ENCODE measurements around the gene COL3A1. TPM values are rescaled to one million over a fixed set of nuclear protein-coding genes. Genes with fewer than 3 reads are reported as not detected.

Gene COL3A1
- total and polyA plus RNA-seq, 2 donors (not counting 3 experiments of a cell fraction or from before 2014, with no cell fraction given), result 2.3 to 8.7 TPM

DNA sequence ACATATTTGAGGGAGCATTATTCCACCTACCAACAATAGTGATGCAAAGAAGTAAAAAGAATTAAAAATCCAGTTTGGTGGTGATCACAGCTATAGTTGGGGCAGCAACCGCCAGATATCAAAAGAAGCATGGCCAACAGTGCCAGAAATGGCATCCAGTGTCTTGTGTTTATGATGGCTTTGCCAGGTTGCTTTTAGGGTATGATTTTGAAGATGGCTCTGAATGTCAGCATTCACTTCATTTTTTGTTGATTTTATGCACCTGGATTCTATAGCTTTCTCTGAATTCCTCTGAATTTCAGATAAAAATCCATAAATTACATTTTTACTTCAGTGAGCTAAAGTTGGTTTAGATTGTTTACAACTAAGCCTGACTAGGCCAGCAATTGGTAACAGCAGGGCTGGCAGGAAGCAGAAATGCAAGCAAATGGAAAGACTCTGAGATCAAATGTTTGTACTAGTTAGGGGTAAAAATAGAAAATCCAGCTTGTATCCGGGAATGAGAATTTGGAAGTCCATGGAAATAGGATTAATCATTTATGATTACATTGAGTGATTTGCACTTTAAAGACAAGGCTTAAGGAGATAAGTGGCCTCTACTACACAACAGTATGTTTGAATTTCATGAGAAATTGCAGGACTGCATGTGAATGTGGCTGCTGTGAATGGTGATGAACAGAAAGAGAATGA, 40.4 kb downstream of the COL3A1 start:
- no peak for FAIRE-seq
- no TSS peak for BruUV-seq (replicated peaks)
- H3K4me1 ChIP-seq (ENCODE audit: control insufficient read depth, extremely low read depth, insufficient read depth, low read length), result peaks cover 6% of the 10 kb centered on the region
- H3K9ac ChIP-seq (replicated peaks; ENCODE audit: extremely low read depth, insufficient read depth, low read length), result no peak overlapping the region
- no peaks in the 10 kb centered on the region for H3K36me3 ChIP-seq (ENCODE audit: control insufficient read depth in 2 of 2, extremely low read depth in 1 of 2, insufficient read depth in 2 of 2, low read length in 2 of 2)
- no peaks in the 10 kb centered on the region for H3K79me2 ChIP-seq (ENCODE audit: control insufficient read depth, insufficient read depth, low read length)
- ChIA-PET CTCF (no interaction called here), POLR2A (no interaction called here)
- H3K4me3 ChIP-seq (replicated peaks in 1 of 3; ENCODE audit: insufficient read depth in 1 of 3, low read depth in 1 of 3, low read length in 3 of 3), result no peak overlapping the region
- H3K27ac ChIP-seq (ENCODE audit: insufficient read depth, low read depth, low read length), result no peak overlapping the region
- no peaks in the 10 kb centered on the region for H3K27me3 ChIP-seq (ENCODE audit: control insufficient read depth in 2 of 2, insufficient read depth in 2 of 2, low read length in 2 of 2)
- peak; percentile 65 for DNase-seq (ENCODE audit: low read depth, low spot score)
- no peaks in the 10 kb centered on the region for H3K9me1 ChIP-seq (replicated peaks; ENCODE audit: control insufficient read depth, extremely low read depth, insufficient read depth, low read length)
- H3K9me3 ChIP-seq (replicated peaks; ENCODE audit: control insufficient read depth, insufficient read depth, low read length), result no peaks in the 10 kb centered on the region
- intact Hi-C loops (cut with micrococcal nuclease), result loop anchor here (5.0 kb wide), 1 partner anchor 1043 kb away; no protein-coding TSS in a partner anchor
- no peak overlapping the region for H3K4me2 ChIP-seq (ENCODE audit: insufficient read depth, low read length)
- dilution Hi-C loops (cut with MboI; ENCODE audit: extremely low pct_ligation_motif_present, low sequenced_read_pairs), result no loop called here
- TF ChIP-seq POLR2A (IDR thresholded peaks at IDR 0.05; ENCODE audit: low read depth, low read length) (no peak), EZH2 (IDR thresholded peaks at IDR 0.05; ENCODE audit: borderline replicate concordance, low read depth, low read length, severe bottlenecking) (no peak), POLR2AphosphoS5 (IDR thresholded peaks at IDR 0.05; ENCODE audit: insufficient read depth, low read depth, low read length) (no peak), FOS (IDR thresholded peaks at IDR 0.05; ENCODE audit: borderline replicate concordance, insufficient read depth, low read length) (no peak)
- no peaks in the 10 kb centered on the region for H4K20me1 ChIP-seq (replicated peaks; ENCODE audit: control insufficient read depth, extremely low read depth, insufficient read depth, low read length)
- no peak overlapping the region for H2AFZ ChIP-seq (ENCODE audit: low read depth, low read length)

DNA sequence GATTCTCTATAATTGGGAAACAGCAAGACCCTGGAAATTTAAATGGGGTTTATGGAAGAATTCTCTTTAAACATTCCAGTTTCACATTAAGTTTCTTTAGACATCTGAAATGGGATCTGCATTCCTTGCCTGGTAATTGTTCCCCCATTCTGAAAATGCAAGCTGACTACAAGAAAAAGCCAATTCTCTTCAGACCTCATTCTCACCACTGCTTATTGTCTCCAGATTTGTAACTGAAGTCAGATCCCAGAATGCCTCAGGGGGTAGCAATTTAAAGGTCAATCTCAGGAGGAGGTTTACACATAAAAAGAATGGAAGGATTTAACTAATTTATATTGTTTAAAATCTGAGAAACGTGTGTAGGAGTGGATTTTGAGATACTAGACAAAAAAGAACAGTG, 41.2 kb downstream of the COL3A1 start:
- TF ChIP-seq, protein P1, sequence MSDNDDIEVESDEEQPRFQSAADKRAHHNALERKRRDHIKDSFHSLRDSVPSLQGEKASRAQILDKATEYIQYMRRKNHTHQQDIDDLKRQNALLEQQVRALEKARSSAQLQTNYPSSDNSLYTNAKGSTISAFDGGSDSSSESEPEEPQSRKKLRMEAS (IDR thresholded peaks at IDR 0.05; ENCODE audit: insufficient read depth, insufficient read length), result no peak
- TF ChIP-seq JUN (IDR thresholded peaks at IDR 0.05; ENCODE audit: borderline replicate concordance, insufficient read depth, insufficient read length, low read depth), result no peak
- TF ChIP-seq FOS (IDR thresholded peaks at IDR 0.05; ENCODE audit: borderline replicate concordance, insufficient read depth, low read length), result no peak
- no peak for TF ChIP-seq EZH2 (IDR thresholded peaks at IDR 0.05; ENCODE audit: borderline replicate concordance, low read depth, low read length, severe bottlenecking)
- TF ChIP-seq POLR2AphosphoS5 (IDR thresholded peaks at IDR 0.05; ENCODE audit: insufficient read depth, low read depth, low read length), result no peak
- TF ChIP-seq MYC (IDR thresholded peaks at IDR 0.05; ENCODE audit: low read depth, low read length), result no peak
- TF ChIP-seq GATA2 (IDR thresholded peaks at IDR 0.05; ENCODE audit: insufficient read depth, insufficient read length, low read depth, low read length), result no peak
- no peak for TF ChIP-seq POLR2A (IDR thresholded peaks at IDR 0.05; ENCODE audit: low read depth, low read length)
- TF ChIP-seq, protein P2, sequence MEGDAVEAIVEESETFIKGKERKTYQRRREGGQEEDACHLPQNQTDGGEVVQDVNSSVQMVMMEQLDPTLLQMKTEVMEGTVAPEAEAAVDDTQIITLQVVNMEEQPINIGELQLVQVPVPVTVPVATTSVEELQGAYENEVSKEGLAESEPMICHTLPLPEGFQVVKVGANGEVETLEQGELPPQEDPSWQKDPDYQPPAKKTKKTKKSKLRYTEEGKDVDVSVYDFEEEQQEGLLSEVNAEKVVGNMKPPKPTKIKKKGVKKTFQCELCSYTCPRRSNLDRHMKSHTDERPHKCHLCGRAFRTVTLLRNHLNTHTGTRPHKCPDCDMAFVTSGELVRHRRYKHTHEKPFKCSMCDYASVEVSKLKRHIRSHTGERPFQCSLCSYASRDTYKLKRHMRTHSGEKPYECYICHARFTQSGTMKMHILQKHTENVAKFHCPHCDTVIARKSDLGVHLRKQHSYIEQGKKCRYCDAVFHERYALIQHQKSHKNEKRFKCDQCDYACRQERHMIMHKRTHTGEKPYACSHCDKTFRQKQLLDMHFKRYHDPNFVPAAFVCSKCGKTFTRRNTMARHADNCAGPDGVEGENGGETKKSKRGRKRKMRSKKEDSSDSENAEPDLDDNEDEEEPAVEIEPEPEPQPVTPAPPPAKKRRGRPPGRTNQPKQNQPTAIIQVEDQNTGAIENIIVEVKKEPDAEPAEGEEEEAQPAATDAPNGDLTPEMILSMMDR (IDR thresholded peaks at IDR 0.05; ENCODE audit: extremely low read depth in 1 of 2, insufficient read depth in 1 of 2, low read depth in 1 of 2, low read length in 2 of 2), result no peak
- POLR2A ChIA-PET, result no interaction called here
- no peak for DNase-seq (ENCODE audit: low read depth, low spot score)
- dilution Hi-C loops (cut with MboI; ENCODE audit: extremely low pct_ligation_motif_present, low sequenced_read_pairs) (no loop called here), intact Hi-C loops (cut with micrococcal nuclease) (no loop called here)
- H3K9me1 ChIP-seq (replicated peaks; ENCODE audit: control insufficient read depth, extremely low read depth, insufficient read depth, low read length), result no peaks in the 10 kb centered on the region
- H3K4me2 ChIP-seq (ENCODE audit: insufficient read depth, low read length), result no peak overlapping the region
- no peaks in the 10 kb centered on the region for H3K9me3 ChIP-seq (replicated peaks; ENCODE audit: control insufficient read depth, insufficient read depth, low read length)
- H3K27ac ChIP-seq (ENCODE audit: insufficient read depth, low read depth, low read length), result no peak overlapping the region
- no peaks in the 10 kb centered on the region for H3K27me3 ChIP-seq (ENCODE audit: control insufficient read depth in 2 of 2, insufficient read depth in 2 of 2, low read length in 2 of 2)
- no peak overlapping the region for H3K4me3 ChIP-seq (replicated peaks in 1 of 3; ENCODE audit: insufficient read depth in 1 of 3, low read depth in 1 of 3, low read length in 3 of 3)
- no peaks in the 10 kb centered on the region for H3K36me3 ChIP-seq (ENCODE audit: control insufficient read depth in 2 of 2, extremely low read depth in 1 of 2, insufficient read depth in 2 of 2, low read length in 2 of 2)
- no peak for FAIRE-seq
- BruUV-seq (replicated peaks), result no TSS peak
- H3K4me1 ChIP-seq (ENCODE audit: control insufficient read depth, extremely low read depth, insufficient read depth, low read length), result peaks cover 6% of the 10 kb centered on the region
- H3K9ac ChIP-seq (replicated peaks; ENCODE audit: extremely low read depth, insufficient read depth, low read length), result no peak overlapping the region
- no peak overlapping the region for H2AFZ ChIP-seq (ENCODE audit: low read depth, low read length)
- no peaks in the 10 kb centered on the region for H4K20me1 ChIP-seq (replicated peaks; ENCODE audit: control insufficient read depth, extremely low read depth, insufficient read depth, low read length)
- no peaks in the 10 kb centered on the region for H3K79me2 ChIP-seq (ENCODE audit: control insufficient read depth, insufficient read depth, low read length)
- CTCF ChIA-PET, result no interaction called here

Measured in endothelial cell of umbilical vein (primary cell).